Astrocyte of the cerebellum (primary cell): Measurements from ENCODE around the gene WDR7.

Experiments
- DNase-seq: peaks from one replicate; pipeline ENCODE4 v3.0.0-alpha.2; 2011; ENCODE audit warnings: low read depth
- H3K4me3 ChIP-seq: 2 replicates; pipeline ENCODE4 v1.5.1; 2011; ENCODE audit warnings: mild to moderate bottlenecking, low read depth, low read length, moderate library complexity
- CTCF ChIP-seq: IDR thresholded peaks from 2 replicates; pipeline ENCODE4 v1.5.1; 2012; ENCODE audit warnings: low read length, low read depth, moderate library complexity, mild to moderate bottlenecking; ENCODE audit errors: missing control alignments
- in situ Hi-C: cut with HindIII; loops from 2 replicates; pipeline ENCODE4 v1.10.0; 2017; ENCODE audit warnings: low sequenced_read_pairs

WDR7 gene

GRCh38 chr18:56952026-56952425, 300.9 kb downstream of the WDR7 start:
- DNase-seq = no peak
- H3K4me3 ChIP-seq = no peak overlapping the region
- in situ Hi-C loops = no loop called here
- no peak for TF ChIP-seq CTCF

GRCh38 chr18:56953428-56954198, 302.5 kb downstream of the WDR7 start:
- DNase-seq = no peak
- no peak overlapping the region for H3K4me3 ChIP-seq
- no peak for TF ChIP-seq CTCF
- in situ Hi-C loops = no loop called here

- no peak for TF ChIP-seq CTCF
- in situ Hi-C loops = no loop called here
- no peak overlapping the region for H3K4me3 ChIP-seq
- DNase-seq = no peak
These were observed 304.3 kb downstream of the WDR7 start for GRCh38 chr18:56955490-56955889.

GRCh38 chr18:56959120-56959519, 308.0 kb downstream of the WDR7 start:
- no peak overlapping the region for H3K4me3 ChIP-seq
- DNase-seq = no peak
- in situ Hi-C loops = no loop called here
- no peak for TF ChIP-seq CTCF

GRCh38 chr18:56962322-56962721, 311.2 kb downstream of the WDR7 start:
- in situ Hi-C loops = no loop called here
- no peak for DNase-seq
- no peak overlapping the region for H3K4me3 ChIP-seq
- TF ChIP-seq CTCF = no peak

GRCh38 chr18:56967035-56967434, 315.9 kb downstream of the WDR7 start:
- H3K4me3 ChIP-seq = no peak overlapping the region
- in situ Hi-C loops = no loop called here
- no peak for TF ChIP-seq CTCF
- no peak for DNase-seq
